Stimulated activated memory B cell treated with anti-CD40 and anti-IgM and Interleukin-4, amounts not matched to agents 10 μg/mL and 1 μg/mL and 100 μg/mL, for 72 hours (primary cell): ENCODE results near the gene SELENOP.
"Not testable (repeated sequence)": the region's sequence is repeated elsewhere in the genome, so short reads cannot be mapped to it uniquely, and the experiment has no call there.

Experiments used
- ATAC-seq: fragments of 150-1000 bp; cut with Tn5 transposase; 2 replicates; pipeline ENCODE4 v1.10.0; 2021
- H3K27ac Mint-ChIP-seq: one replicate; pipeline ENCODE4 v1.8.0; 2022; ENCODE audit warnings: mild to moderate bottlenecking, mixed read lengths
- H3K27me3 Mint-ChIP-seq: one replicate; pipeline ENCODE4 v1.8.0; 2022; ENCODE audit warnings: mixed read lengths
- H3K36me3 Mint-ChIP-seq: one replicate; pipeline ENCODE4 v1.8.0; 2022; ENCODE audit warnings: mixed read lengths
- H3K4me1 Mint-ChIP-seq: one replicate; pipeline ENCODE4 v1.8.0; 2022; ENCODE audit warnings: mixed read lengths
- H3K4me3 Mint-ChIP-seq: one replicate; pipeline ENCODE4 v1.8.0; 2022; ENCODE audit warnings: mild to moderate bottlenecking, moderate library complexity, mixed read lengths
- H3K9me3 Mint-ChIP-seq: one replicate; pipeline ENCODE4 v1.8.0; 2022; ENCODE audit warnings: mixed read lengths

The SELENOP gene

DNA sequence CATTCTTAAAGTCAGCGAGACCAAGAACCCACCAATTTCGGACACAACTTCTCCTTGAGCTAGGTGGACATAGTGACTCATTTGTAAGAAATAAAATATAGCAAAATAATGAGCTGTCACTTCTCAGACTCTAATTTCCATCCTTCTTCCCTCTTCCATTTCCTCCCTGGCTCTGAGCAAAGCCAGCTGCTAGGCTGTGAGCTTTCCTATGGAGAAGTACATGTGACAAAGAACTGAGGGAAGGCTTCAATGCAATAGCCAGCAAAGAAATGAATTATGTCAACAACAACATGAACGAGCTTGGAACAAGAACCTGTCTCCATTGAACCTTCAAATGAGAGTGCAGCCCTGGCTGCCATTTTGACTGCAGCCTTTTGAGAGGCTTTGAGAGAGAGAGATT, 25.9 kb upstream of the SELENOP start:
- peaks cover 5% of the 10 kb centered on the region for H3K9me3 Mint-ChIP-seq
- no peaks in the 10 kb centered on the region for H3K4me1 Mint-ChIP-seq
- ATAC-seq, result no peak
- no peak overlapping the region for H3K27ac Mint-ChIP-seq
- peaks cover 12% of the 10 kb centered on the region for H3K27me3 Mint-ChIP-seq
- H3K4me3 Mint-ChIP-seq, result no peak overlapping the region
- no peaks in the 10 kb centered on the region for H3K36me3 Mint-ChIP-seq

DNA sequence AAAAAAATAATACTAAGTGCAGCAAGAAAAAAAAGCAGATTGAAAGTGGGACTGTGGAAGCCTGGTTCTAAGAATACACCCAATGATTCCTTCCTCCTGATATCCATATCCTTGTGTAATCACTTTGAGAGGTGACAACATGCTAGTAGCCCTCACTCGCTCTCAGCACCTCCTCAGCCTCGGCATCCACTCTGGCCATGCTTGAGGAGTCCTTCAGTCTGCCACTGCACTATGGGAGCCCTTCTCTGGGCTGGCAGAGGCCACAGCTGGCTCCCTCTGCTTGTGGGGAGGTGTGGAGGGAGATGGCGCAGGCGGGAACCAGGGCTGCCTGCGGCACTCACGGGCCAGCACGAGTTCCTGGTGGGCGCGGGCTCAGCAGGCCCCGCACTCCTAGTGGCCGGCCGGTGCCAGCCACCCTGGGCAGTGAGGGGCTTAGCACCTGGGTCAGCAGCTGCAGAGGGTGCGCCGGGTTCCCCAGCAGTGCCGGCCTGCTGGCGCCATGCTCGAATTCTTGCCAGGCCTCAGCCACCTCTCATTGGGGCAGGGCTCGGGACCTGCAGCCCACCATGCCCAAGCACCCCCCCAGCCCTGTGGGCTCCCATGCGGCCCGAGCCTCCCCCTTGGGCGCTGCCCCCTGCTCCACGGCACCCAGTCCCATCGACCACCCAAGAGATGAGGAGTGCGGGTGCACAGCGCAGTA, 24.5 kb upstream of the SELENOP start:
- Mint-ChIP-seq H3K36me3 (no peaks in the 10 kb centered on the region), H3K9me3 (peaks cover 5% of the 10 kb centered on the region), H3K27ac (no peak overlapping the region), H3K4me3 (no peak overlapping the region), H3K27me3 (peaks cover 20% of the 10 kb centered on the region), H3K4me1 (no peaks in the 10 kb centered on the region)
- peak; percentile 34 for ATAC-seq

DNA sequence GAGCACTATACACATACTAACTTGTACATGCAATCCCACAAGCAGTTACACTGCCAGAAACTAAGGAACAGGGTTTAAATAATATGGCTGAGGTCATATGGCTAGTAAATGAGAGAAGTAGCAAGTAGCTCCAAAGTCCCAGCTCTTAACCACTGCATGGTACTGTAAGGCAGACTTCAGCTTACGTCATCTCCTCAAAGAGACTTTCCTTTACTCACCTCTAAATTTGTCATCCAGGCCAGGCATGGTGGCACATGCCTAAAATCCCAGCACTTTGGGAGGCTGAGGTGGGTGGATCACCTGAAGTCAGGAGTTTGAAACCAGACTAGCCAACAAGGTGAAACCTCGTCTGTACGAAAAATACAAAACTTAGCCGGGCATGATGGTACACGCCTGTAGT, 20.4 kb upstream of the SELENOP start:
- H3K36me3 Mint-ChIP-seq, result no peaks in the 10 kb centered on the region
- no peak overlapping the region for H3K27ac Mint-ChIP-seq
- no peaks in the 10 kb centered on the region for H3K4me1 Mint-ChIP-seq
- H3K9me3 Mint-ChIP-seq, result peaks cover 5% of the 10 kb centered on the region
- no peak for ATAC-seq
- H3K4me3 Mint-ChIP-seq, result no peak overlapping the region
- peaks cover 20% of the 10 kb centered on the region for H3K27me3 Mint-ChIP-seq

DNA sequence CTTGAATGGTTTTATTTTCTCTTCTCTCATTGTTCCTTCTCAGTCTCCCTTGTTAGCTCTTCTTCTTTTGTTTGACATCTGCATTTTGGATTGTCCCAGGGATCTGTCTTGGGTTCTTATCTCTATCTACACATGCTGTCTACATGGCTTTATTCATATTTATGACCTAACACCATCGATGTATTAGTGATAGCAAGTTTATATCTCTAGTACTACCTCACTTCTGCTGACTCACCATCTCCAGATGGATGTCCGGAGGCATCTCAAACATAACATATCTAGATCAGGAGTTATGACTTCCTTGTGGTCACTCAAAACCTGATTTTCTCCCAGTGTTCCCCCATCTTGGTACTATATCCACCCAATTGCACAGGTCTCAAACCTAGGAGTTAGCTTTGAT, 19.2 kb upstream of the SELENOP start:
- no peaks in the 10 kb centered on the region for H3K36me3 Mint-ChIP-seq
- H3K9me3 Mint-ChIP-seq, result peaks cover 5% of the 10 kb centered on the region
- H3K27ac Mint-ChIP-seq, result no peak overlapping the region
- no peaks in the 10 kb centered on the region for H3K4me1 Mint-ChIP-seq
- no peak overlapping the region for H3K4me3 Mint-ChIP-seq
- no peak for ATAC-seq
- peaks cover 20% of the 10 kb centered on the region for H3K27me3 Mint-ChIP-seq

DNA sequence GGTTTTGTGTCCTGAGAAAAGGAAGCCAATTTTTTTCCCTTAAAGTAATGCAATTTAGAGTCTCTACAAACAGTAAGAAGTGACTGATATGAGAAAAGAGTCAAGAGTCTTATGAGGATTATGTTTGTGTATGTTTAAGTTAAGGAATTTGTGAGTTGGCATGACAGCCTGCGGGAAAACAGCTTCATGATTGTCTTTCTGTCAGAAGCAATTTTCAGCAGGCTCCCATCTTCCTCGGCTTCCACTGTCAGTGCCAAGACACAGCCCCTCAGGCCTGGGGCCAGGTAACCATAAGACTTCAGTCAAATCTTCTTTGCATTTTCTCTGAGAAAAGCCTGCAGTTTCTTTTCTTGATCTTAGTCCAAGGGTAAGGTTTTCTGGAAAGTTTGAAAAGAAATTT, 17.0 kb upstream of the SELENOP start:
- Mint-ChIP-seq H3K4me1 (no peaks in the 10 kb centered on the region), H3K27me3 (peaks cover 27% of the 10 kb centered on the region)

DNA sequence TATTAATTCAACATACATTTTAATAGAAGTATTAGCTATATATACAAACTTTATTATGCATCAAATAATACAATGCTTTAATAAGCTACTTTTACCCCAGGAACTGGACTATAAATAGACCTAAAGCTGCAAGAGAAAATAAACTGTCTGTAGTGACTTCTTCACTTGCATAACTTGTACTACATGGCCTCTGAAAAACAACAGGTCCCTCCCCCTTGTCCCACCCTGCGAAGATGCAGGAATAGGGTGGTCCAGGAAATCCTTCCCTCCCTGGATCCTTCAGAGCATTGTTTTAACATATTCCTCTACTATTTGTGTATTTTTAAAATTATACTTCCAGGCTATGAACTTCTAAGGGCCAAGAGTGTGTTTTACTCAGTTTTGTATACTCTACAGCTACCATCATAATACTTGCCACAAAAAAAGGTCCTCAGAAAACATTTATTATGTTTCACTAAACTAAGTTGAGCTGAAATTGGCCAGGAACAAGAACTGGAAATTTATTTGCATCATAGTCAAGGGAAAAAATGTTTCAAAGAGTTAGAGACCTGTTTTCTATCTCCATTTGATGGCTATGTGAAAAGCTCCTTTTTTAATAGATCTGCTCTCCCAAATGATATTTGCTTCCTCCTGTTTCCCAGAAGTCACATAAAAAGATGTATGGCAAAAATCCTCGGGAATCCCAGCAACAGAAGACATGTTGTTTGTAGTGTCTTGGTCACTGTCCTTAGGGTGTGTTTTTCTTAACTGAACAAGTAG, 15.2 kb upstream of the SELENOP start:
- no peak overlapping the region for H3K4me3 Mint-ChIP-seq
- H3K27me3 Mint-ChIP-seq, result peaks cover 24% of the 10 kb centered on the region
- no peak overlapping the region for H3K27ac Mint-ChIP-seq
- no peaks in the 10 kb centered on the region for H3K36me3 Mint-ChIP-seq
- no peak for ATAC-seq
- H3K4me1 Mint-ChIP-seq, result no peaks in the 10 kb centered on the region
- no peaks in the 10 kb centered on the region for H3K9me3 Mint-ChIP-seq

More for the DNA sequence above, 17.0 kb upstream of the SELENOP start:
- H3K4me3 Mint-ChIP-seq, result no peak overlapping the region
- H3K27ac Mint-ChIP-seq, result no peak overlapping the region
- ATAC-seq, result no peak
- H3K9me3 Mint-ChIP-seq, result no peaks in the 10 kb centered on the region
- H3K36me3 Mint-ChIP-seq, result no peaks in the 10 kb centered on the region

DNA sequence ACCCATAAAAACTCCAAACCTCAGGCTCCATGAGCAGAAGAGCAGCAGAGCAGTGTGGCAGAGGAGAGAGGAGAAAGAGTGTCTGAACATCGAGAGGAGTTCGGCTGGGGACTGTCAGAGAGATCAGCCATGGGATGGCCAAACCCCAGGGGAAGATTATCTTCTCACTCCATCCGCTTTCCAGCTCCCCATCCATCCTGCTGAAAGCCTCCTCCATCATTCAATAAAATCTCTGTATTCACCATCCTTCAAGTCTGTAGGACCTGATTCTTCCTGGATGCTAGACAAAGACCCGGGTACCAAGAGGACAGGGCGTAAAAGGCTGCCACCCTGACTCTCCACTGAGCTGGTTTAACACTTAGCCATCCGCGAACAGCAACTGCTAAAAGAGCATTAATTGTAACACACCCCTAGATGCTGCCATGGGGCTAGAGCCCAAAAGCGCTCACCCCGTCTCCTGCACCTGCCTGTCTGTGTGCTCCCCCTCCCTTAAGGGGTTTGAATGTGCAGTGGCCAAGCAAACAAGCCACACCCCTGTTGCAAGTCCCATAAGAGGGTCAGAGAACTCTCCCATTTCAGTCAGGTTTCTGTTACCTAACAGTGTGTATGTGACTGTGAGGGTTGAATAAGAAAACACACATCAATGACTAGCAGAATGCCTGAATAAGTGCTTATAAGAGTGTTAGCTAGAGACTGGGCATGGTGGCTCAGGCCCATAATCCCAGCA, 13.9 kb upstream of the SELENOP start:
- peak; percentile 14 for ATAC-seq
- H3K27me3 Mint-ChIP-seq, result peaks cover 11% of the 10 kb centered on the region
- H3K4me3 Mint-ChIP-seq, result no peak overlapping the region
- H3K27ac Mint-ChIP-seq, result no peak overlapping the region
- no peaks in the 10 kb centered on the region for H3K4me1 Mint-ChIP-seq
- H3K9me3 Mint-ChIP-seq, result no peaks in the 10 kb centered on the region
- no peaks in the 10 kb centered on the region for H3K36me3 Mint-ChIP-seq

DNA sequence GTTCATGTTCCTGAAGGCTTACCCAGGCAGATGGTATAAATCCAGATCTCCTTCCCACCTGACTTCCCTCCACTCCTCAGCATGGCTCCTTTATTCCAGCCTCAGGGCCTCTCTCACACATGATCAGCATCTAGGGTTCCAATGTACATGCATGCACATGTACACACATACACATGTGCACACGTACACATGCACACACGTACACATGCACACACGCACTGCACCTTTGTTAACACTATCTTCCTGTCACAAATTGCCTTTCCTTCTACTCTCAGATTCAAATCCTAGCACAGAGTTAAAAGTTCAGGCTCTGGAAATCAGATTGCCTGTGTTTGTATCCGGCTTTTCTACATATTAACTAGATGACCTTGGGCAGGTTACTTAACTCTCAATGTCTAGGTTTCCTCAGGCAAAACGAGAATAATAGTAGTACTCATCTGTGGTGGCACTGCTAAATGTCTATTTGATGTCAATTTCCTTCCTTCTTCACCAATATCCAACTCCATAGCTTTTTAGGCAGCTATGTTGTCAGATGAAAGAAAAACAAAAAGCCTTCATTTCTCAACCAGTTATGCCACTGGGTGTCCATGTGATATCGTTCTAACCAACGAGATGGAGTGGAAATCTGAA, 12.8 kb upstream of the SELENOP start:
- Mint-ChIP-seq H3K27me3 (peaks cover 7% of the 10 kb centered on the region), H3K36me3 (no peaks in the 10 kb centered on the region), H3K4me1 (no peaks in the 10 kb centered on the region), H3K4me3 (no peak overlapping the region), H3K9me3 (no peaks in the 10 kb centered on the region), H3K27ac (no peak overlapping the region)
- ATAC-seq, result no peak

DNA sequence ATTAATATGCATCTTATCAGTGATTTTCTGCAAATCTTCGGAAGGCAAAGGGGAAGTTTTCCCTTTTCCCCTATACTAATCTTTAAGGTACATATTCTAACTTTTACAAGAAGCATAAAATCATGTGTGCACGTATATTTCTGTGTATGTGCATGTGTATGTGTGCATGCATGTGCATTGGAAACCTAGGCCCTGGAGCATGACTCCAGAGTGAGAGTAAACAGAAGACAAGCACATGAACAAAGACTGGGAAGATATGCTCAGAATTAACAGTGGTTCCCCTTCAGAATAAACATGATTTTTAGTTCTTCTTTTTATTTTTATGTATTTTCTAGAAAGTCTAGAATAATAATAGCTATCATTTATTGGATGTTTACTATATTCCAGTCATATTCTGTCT, 10.9 kb upstream of the SELENOP start:
- no peaks in the 10 kb centered on the region for H3K4me1 Mint-ChIP-seq
- H3K4me3 Mint-ChIP-seq, result no peak overlapping the region
- H3K9me3 Mint-ChIP-seq, result no peaks in the 10 kb centered on the region
- no peaks in the 10 kb centered on the region for H3K36me3 Mint-ChIP-seq
- peaks cover 7% of the 10 kb centered on the region for H3K27me3 Mint-ChIP-seq
- ATAC-seq, result no peak
- H3K27ac Mint-ChIP-seq, result no peak overlapping the region

DNA sequence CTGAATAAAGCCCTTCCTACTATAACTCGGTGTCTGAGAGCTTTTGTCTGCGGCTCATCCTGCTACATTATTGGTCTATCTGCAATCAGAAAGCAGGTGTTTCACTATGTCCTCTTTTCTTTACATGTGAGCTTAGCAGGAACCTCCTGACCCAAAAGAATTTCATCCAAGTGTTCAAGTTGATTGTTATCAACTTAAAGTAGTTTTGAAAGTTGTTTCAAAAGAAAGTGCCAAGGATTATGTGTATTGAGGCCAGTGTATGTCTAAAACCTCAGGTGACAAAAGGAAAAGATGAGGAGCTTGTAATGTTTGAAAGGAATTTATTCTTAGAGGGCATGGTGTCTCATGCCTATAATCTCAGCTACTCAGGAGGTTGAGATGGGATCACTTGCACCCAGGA, 8.1 kb upstream of the SELENOP start:
- H3K36me3 Mint-ChIP-seq, result no peaks in the 10 kb centered on the region
- no peaks in the 10 kb centered on the region for H3K27me3 Mint-ChIP-seq
- H3K4me3 Mint-ChIP-seq, result no peak overlapping the region
- no peak for ATAC-seq
- no peaks in the 10 kb centered on the region for H3K4me1 Mint-ChIP-seq
- no peak overlapping the region for H3K27ac Mint-ChIP-seq
- no peaks in the 10 kb centered on the region for H3K9me3 Mint-ChIP-seq

DNA sequence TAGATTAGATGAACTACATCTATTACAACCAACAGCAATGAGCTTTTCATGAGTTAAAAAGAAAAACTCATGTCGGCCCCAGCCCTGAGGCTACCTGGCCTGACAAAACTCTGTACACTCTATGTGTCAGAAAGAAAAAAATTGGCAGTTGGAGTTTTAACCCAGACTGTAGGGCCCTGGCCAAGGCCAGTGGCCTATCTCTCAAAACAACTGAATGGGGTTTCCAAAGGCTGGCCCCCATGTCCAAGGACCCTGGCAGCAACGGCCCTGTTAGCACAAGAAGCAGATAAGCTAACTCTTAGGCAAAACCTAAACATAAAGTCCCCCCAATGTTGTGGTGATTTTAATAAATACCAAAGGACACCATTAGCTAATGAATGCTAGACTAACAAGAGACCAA, 4.9 kb upstream of the SELENOP start:
- H3K4me1 Mint-ChIP-seq, H3K9me3 Mint-ChIP-seq, H3K27me3 Mint-ChIP-seq, H3K4me3 Mint-ChIP-seq, H3K27ac Mint-ChIP-seq, H3K36me3 Mint-ChIP-seq, ATAC-seq: not testable (repeated sequence)

DNA sequence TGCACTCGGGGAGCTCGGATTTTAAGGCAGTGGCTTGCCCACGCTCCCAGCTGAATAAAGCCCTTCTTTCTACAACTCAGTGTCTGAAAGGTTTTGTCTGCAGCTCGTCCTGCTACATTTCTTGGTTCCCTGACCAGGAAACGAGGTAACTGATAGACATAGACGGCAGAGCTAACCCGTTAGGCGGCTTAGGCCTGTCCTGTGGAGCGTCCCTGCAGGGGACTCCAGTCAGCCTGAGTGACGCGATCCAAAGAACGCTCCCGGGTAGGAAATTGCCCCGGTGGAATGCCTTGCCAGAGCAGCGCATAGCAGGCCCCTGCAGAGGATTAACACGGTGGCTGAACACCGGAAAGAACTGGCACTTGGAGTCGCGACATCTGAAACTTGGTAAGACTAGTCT, 1.8 kb upstream of the SELENOP start:
- Mint-ChIP-seq H3K36me3 (no peaks in the 10 kb centered on the region), H3K9me3 (no peaks in the 10 kb centered on the region), H3K27me3 (no peaks in the 10 kb centered on the region), H3K4me1 (no peaks in the 10 kb centered on the region), H3K27ac (no peak overlapping the region), H3K4me3 (no peak overlapping the region)
- no peak for ATAC-seq

DNA sequence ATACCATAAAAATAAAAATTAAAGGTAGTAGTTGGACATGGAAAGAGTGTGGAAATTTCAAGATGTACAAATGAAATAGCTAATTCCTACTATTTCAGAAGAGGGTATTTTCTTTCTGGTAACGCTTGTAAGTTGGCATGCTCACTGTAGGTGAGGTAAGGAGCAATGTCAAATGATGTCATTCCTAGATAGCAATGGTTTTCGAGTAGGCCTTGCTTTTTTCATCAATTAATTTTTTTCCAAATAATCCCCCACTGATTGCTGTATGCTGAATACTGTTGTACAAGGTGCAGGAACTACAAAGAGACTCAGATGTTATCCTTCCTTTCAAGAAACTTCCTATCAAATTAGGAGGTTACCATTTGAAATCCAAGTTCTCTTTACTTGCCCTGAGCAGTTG, 928 bp upstream of the SELENOP start:
- H3K36me3 Mint-ChIP-seq, result no peaks in the 10 kb centered on the region
- H3K9me3 Mint-ChIP-seq, result no peaks in the 10 kb centered on the region
- H3K27ac Mint-ChIP-seq, result no peak overlapping the region
- H3K4me1 Mint-ChIP-seq, result no peaks in the 10 kb centered on the region
- H3K4me3 Mint-ChIP-seq, result no peak overlapping the region
- H3K27me3 Mint-ChIP-seq, result no peaks in the 10 kb centered on the region
- ATAC-seq, result no peak

DNA sequence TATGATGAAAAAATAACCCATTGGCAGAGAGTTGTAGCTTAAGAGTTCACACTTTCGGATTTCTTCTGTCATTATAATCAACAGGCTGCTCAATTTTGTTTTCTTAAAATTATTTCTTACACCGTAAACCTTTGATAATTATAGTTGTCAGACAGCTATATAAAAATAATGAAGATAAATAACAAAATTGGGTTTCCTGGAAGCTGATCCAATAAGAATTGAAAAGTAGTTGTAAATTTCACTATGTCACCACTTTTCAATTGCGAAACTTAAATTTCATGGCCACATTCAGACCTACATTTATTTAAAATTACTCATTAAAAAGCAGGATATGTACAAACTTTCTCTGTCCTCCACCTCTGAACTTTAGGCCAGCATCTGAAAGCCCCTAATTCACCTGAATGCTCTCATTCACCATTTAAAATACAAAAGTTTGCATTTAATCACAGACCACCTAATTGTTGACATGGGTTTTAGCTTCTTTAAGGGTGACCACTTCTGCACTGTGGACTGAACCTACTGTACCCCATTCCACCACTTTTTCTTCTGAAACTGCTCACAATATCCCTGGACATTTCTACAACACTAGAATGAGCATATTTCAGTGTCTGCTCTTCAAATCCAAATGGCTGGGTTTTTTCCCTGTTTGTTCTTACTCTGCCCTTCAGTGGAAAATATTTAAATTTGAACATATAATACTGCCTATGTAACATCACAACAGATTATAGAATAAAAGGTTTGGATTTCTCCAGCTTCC, 680 bp downstream of the SELENOP start:
- no peaks in the 10 kb centered on the region for H3K4me1 Mint-ChIP-seq
- no peak overlapping the region for H3K4me3 Mint-ChIP-seq
- no peaks in the 10 kb centered on the region for H3K27me3 Mint-ChIP-seq
- no peak overlapping the region for H3K27ac Mint-ChIP-seq
- H3K9me3 Mint-ChIP-seq, result no peaks in the 10 kb centered on the region
- no peaks in the 10 kb centered on the region for H3K36me3 Mint-ChIP-seq
- no peak for ATAC-seq
